ENCODE results near the gene NT5C1B.

- TF ChIP-seq TAF1 (IDR thresholded peaks at IDR 0.05; ENCODE audit: borderline replicate concordance, low read depth, low read length) (no peak), POLR2A (IDR thresholded peaks at IDR 0.05; ENCODE audit: low read depth, low read length) (no peak)
Measured at GRCh38 chr2:18626256-18626668, 36.9 kb upstream of the NT5C1B start.

Measured in GM12892 (cell line).